Activated CD8-positive, alpha-beta memory T cell treated with anti-CD3 and anti-CD28 coated beads for 36 hours (primary cell): ENCODE measurements around the gene PSMA5. TPM values are rescaled to one million over a fixed set of nuclear protein-coding genes. Genes with fewer than 3 reads are reported as not detected.
"Not testable (repeated sequence)": the region's sequence is repeated elsewhere in the genome, so short reads cannot be mapped to it uniquely, and the experiment has no call there.

ENCODE experiments used
- CTCF ChIA-PET: fragments of 350-600 bp; sonication (Branson Sonifier 250); formaldehyde crosslinking; loops from one replicate; lab custom pipeline; 2021; ENCODE audit warnings: antibody characterized with exemption; lab: Charles Lee
- POLR2A ChIA-PET: fragments of 350-600 bp; sonication (Branson Sonifier 250); formaldehyde crosslinking; loops from one replicate; lab custom pipeline; 2021; ENCODE audit warnings: antibody characterized with exemption; lab: Charles Lee
- total RNA-seq, 2 experiments: library from RNA; stranded (reverse); gene quantifications; one replicate each; pipeline ENCODE4 v1.2.3, GENCODE V29; 2021

The PSMA5 gene
- total RNA-seq, 2 experiments from 2014 or later, result 223 to 233 TPM

- POLR2A ChIA-PET, result interaction anchor here (0.6 kb wide), 1 partner anchor 634 kb away, joined by 5 read pairs; no protein-coding TSS in a partner anchor
- CTCF ChIA-PET, result interaction anchor here (0.5 to 5.4 kb wide), 7 partner anchors 16 to 297 kb away, joined by 3 to 34 read pairs (median 7); partner anchors contain the start of gene CYB561D1
These were observed 29.2 kb downstream of the PSMA5 start for GRCh38 chr1:109396871-109397580.

GRCh38 chr1:109396513-109396839, 29.8 kb downstream of the PSMA5 start:
- POLR2A ChIA-PET, result interaction anchor here (0.6 kb wide), 1 partner anchor 635 kb away, joined by 5 read pairs; no protein-coding TSS in a partner anchor
- CTCF ChIA-PET, result interaction anchor here (0.5 to 5.4 kb wide), 3 partner anchors 17 to 119 kb away, joined by 3 to 34 read pairs (median 3); partner anchors contain the start of gene CYB561D1

- ChIA-PET CTCF (interaction anchor here (0.9 kb wide), 1 partner anchor 17 kb away, joined by 3 read pairs; no protein-coding TSS in a partner anchor), POLR2A (interaction anchor here (0.6 kb wide), 1 partner anchor 636 kb away, joined by 5 read pairs; no protein-coding TSS in a partner anchor)
These were observed 30.4 kb downstream of the PSMA5 start for GRCh38 chr1:109395602-109396512.

- POLR2A ChIA-PET, CTCF ChIA-PET: not testable (repeated sequence)
These were observed 31.0 kb downstream of the PSMA5 start for GRCh38 chr1:109395282-109395599.

- ChIA-PET POLR2A (no interaction called here), CTCF (no interaction called here)
These were observed 31.5 kb downstream of the PSMA5 start for GRCh38 chr1:109394591-109395281.

- CTCF ChIA-PET, result no interaction called here
- POLR2A ChIA-PET, result no interaction called here
These were observed 32.5 kb downstream of the PSMA5 start for GRCh38 chr1:109393617-109394233.

- CTCF ChIA-PET, result no interaction called here
- POLR2A ChIA-PET, result no interaction called here
These were observed 33.2 kb downstream of the PSMA5 start for GRCh38 chr1:109392788-109393616.

- CTCF ChIA-PET, result no interaction called here
These were observed 34.0 kb downstream of the PSMA5 start for GRCh38 chr1:109392037-109392787.

GRCh38 chr1:109391626-109392025, 34.6 kb downstream of the PSMA5 start:
- ChIA-PET POLR2A (no interaction called here), CTCF (no interaction called here)

More at GRCh38 chr1:109392037-109392787, 34.0 kb downstream of the PSMA5 start:
- POLR2A ChIA-PET, result no interaction called here

- POLR2A ChIA-PET, result interaction anchor here (0.7 kb wide), 1 partner anchor 35 kb away, joined by 4 read pairs; no protein-coding TSS in a partner anchor
- CTCF ChIA-PET, result no interaction called here
These were observed 35.1 kb downstream of the PSMA5 start for GRCh38 chr1:109391157-109391556.

- ChIA-PET CTCF (interaction anchor here (0.6 to 2.0 kb wide), 4 partner anchors 9 to 162 kb away, joined by 3 to 7 read pairs (median 4); no protein-coding TSS in a partner anchor), POLR2A (interaction anchor here (0.5 kb wide), 1 partner anchor 277 kb away, joined by 4 read pairs; no protein-coding TSS in a partner anchor)
These were observed 36.5 kb downstream of the PSMA5 start for GRCh38 chr1:109389638-109390341.

- ChIA-PET CTCF (interaction anchor here (0.6 to 2.0 kb wide), 4 partner anchors 10 to 161 kb away, joined by 3 to 7 read pairs (median 4); no protein-coding TSS in a partner anchor), POLR2A (interaction anchor here (1.2 kb wide), 1 partner anchor 195 kb away, joined by 3 read pairs; no protein-coding TSS in a partner anchor)
These were observed 37.2 kb downstream of the PSMA5 start for GRCh38 chr1:109388884-109389637.

- POLR2A ChIA-PET, result interaction anchor here (1.2 kb wide), 1 partner anchor 194 kb away, joined by 3 read pairs; no protein-coding TSS in a partner anchor
- CTCF ChIA-PET, result interaction anchor here (1.6 kb wide), 1 partner anchor 145 kb away, joined by 3 read pairs; no protein-coding TSS in a partner anchor
These were observed 38.0 kb downstream of the PSMA5 start for GRCh38 chr1:109388208-109388711.

- ChIA-PET POLR2A (interaction anchor here (0.6 kb wide), 1 partner anchor 1249 kb away, joined by 5 read pairs; no protein-coding TSS in a partner anchor), CTCF (interaction anchor here (1.3 kb wide), 1 partner anchor 12 kb away, joined by 3 read pairs; no protein-coding TSS in a partner anchor)
These were observed 40.1 kb downstream of the PSMA5 start for GRCh38 chr1:109386054-109386717.

- POLR2A ChIA-PET, result interaction anchor here (0.6 kb wide), 1 partner anchor 1249 kb away, joined by 5 read pairs; no protein-coding TSS in a partner anchor
- CTCF ChIA-PET, result interaction anchor here (2.5 kb wide), 1 partner anchor 108 kb away, joined by 6 read pairs; no protein-coding TSS in a partner anchor
These were observed 40.8 kb downstream of the PSMA5 start for GRCh38 chr1:109385417-109385816.
